ENCODE results near the gene MYH9.

DNA sequence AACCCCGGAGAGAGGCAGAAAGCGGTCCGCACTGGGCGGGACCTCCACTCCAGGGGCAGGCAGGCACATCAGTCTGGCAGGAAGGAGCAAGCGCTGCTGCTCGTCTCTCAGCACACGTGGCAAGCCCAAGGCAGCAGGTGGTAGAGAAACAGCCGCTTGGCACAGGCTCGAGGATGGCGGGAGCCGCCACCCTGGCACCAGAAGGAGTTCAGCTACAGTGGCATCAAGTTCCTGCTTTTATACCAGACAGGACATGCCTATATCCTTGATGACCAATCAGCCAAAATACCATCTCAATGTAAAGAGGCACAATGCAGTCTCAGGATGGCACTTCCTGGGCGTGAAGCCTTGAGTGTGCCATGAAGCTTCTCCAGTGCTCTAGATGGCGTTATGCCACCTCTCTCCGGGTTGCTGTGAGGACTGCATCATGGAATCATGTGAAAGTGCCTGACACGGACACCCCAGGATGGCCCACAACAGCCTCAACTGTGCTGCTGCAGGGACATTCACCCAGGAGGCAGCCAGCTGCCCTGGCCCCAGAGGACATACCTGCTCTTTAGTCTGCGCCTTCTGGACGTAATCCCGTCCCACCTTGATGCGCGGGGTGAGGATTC lies 70.0 kb downstream of the MYH9 start:
- TF ChIP-seq, protein P1, sequence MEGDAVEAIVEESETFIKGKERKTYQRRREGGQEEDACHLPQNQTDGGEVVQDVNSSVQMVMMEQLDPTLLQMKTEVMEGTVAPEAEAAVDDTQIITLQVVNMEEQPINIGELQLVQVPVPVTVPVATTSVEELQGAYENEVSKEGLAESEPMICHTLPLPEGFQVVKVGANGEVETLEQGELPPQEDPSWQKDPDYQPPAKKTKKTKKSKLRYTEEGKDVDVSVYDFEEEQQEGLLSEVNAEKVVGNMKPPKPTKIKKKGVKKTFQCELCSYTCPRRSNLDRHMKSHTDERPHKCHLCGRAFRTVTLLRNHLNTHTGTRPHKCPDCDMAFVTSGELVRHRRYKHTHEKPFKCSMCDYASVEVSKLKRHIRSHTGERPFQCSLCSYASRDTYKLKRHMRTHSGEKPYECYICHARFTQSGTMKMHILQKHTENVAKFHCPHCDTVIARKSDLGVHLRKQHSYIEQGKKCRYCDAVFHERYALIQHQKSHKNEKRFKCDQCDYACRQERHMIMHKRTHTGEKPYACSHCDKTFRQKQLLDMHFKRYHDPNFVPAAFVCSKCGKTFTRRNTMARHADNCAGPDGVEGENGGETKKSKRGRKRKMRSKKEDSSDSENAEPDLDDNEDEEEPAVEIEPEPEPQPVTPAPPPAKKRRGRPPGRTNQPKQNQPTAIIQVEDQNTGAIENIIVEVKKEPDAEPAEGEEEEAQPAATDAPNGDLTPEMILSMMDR (IDR thresholded peaks at IDR 0.05) = no peak
- TF ChIP-seq POLR2A (IDR thresholded peaks at IDR 0.05; ENCODE audit: low read depth) (no peak), EP300 (IDR thresholded peaks at IDR 0.05) (no peak), POLR2AphosphoS5 (IDR thresholded peaks at IDR 0.05) (peak; percentile 58 to 68)

All from esophagus muscularis mucosa (tissue), 4 donors.